ENCODE data around the gene FMC1.
"Not testable (repeated sequence)": the region's sequence is repeated elsewhere in the genome, so short reads cannot be mapped to it uniquely, and the experiment has no call there.

Gene FMC1

DNA sequence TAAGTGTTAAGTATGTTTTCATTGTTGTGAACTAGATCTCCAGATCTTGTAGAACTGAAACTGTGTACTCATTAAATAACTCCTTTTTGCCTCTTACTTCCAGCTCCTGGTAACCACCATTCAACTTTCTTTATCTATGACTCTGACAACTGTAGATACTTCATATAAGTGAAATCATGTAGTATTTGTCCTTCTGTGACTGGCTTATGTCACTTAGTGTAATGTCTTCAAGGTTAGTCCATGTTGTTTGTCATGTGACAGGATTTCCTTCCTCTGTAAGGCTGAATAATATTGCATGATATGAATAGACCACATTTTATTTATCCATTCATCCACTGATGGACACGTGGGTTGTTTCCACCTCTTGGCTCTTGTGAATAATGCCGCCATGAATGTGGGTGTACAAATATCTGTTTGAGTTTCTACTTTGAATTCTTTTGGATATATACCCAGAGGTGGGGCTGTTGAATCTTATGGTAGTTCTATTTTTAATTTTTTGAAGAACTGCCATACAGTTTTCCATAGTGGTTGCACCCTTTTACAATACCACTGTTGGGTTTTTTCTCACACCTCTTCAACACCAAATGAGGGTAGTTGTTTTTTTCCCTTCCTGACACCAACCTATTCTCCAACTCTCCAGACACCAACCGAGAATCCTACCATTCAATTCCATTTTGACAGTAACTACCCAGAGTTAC is 10.7 kb upstream of the FMC1 start:
- Histone ChIP-seq H3F3A (ENCODE audit: low read depth) (no peaks in the 10 kb centered on the region), H2AFZ (ENCODE audit: low read length) (peak overlapping the region; percentile 73), H3K4me3 (ENCODE audit: low read length, poor library complexity, severe bottlenecking) (no peak overlapping the region), H3K9me3 (ENCODE audit: insufficient read depth, low read depth, low read length) (no peaks in the 10 kb centered on the region), H3K4me2 (ENCODE audit: low read depth, low read length, poor library complexity, severe bottlenecking) (peak overlapping the region; percentile 38), H4K20me1 (ENCODE audit: insufficient read depth, low read length, poor library complexity, severe bottlenecking) (no peaks in the 10 kb centered on the region), H3K4me1 (ENCODE audit: insufficient read depth, low read length, poor library complexity, severe bottlenecking) (peaks cover 14% of the 10 kb centered on the region), H3K79me2 (ENCODE audit: insufficient read depth, low read length) (no peaks in the 10 kb centered on the region), H3K36me3 (ENCODE audit: insufficient read depth, low read length) (no peaks in the 10 kb centered on the region), H3K27me3 (ENCODE audit: insufficient read depth, low read length, poor library complexity, severe bottlenecking) (peaks cover under 1% of the 10 kb centered on the region), H3K9ac (ENCODE audit: low read depth, low read length, poor library complexity, severe bottlenecking) (no peak overlapping the region), H3K9me2 (replicated peaks; ENCODE audit: low read depth, low read length) (no peaks in the 10 kb centered on the region)
- no peak for TF ChIP-seq EZH2phosphoT487 (IDR thresholded peaks at IDR 0.05; ENCODE audit: borderline replicate concordance)
- TF ChIP-seq, protein P1, sequence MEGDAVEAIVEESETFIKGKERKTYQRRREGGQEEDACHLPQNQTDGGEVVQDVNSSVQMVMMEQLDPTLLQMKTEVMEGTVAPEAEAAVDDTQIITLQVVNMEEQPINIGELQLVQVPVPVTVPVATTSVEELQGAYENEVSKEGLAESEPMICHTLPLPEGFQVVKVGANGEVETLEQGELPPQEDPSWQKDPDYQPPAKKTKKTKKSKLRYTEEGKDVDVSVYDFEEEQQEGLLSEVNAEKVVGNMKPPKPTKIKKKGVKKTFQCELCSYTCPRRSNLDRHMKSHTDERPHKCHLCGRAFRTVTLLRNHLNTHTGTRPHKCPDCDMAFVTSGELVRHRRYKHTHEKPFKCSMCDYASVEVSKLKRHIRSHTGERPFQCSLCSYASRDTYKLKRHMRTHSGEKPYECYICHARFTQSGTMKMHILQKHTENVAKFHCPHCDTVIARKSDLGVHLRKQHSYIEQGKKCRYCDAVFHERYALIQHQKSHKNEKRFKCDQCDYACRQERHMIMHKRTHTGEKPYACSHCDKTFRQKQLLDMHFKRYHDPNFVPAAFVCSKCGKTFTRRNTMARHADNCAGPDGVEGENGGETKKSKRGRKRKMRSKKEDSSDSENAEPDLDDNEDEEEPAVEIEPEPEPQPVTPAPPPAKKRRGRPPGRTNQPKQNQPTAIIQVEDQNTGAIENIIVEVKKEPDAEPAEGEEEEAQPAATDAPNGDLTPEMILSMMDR (conservative IDR thresholded peaks at IDR 0.05; ENCODE audit: low read length), result no peak

DNA sequence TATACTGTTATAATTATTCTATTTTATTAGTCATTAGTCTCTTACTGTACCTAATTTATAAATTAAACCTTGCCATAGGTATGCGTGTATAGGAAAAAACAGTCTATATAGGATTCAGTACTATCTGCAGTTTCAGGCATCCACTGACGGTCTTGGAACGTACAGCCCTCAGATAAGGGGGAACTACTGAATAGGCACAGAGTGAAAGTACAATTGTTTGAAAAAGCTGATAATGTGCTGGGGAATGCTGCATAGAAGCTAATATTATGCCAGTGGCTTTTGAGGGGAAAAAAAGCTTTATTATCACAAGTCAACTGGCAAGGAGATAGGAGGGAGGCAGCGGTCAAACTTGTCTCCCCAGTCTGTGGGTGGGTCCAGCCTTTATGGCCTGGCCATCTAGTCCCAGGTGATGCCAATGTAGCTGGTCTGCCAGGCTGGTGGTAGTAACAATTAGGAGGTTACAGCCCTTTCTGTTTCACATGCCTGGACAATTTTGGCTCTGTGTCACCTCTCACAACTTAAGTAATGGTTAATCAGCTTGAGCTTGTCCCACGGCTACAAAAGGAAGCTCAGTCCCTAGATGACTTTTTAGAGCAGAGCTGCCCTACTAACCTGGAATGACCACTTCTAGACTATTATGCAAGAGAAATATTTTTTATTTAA is 8.3 kb upstream of the FMC1 start:
- no peaks in the 10 kb centered on the region for H4K20me1 ChIP-seq (ENCODE audit: insufficient read depth, low read length, poor library complexity, severe bottlenecking)
- H3K27me3 ChIP-seq (ENCODE audit: insufficient read depth, low read length, poor library complexity, severe bottlenecking), result peaks cover 7% of the 10 kb centered on the region
- H3K36me3 ChIP-seq (ENCODE audit: insufficient read depth, low read length), result no peaks in the 10 kb centered on the region
- no peak overlapping the region for H2AFZ ChIP-seq (ENCODE audit: low read length)
- H3K4me2 ChIP-seq (ENCODE audit: low read depth, low read length, poor library complexity, severe bottlenecking), result no peak overlapping the region
- peaks cover 14% of the 10 kb centered on the region for H3K4me1 ChIP-seq (ENCODE audit: insufficient read depth, low read length, poor library complexity, severe bottlenecking)
- TF ChIP-seq, protein P1 (conservative IDR thresholded peaks at IDR 0.05; ENCODE audit: low read length), result no peak
- no peak for TF ChIP-seq EZH2phosphoT487 (IDR thresholded peaks at IDR 0.05; ENCODE audit: borderline replicate concordance)
- no peaks in the 10 kb centered on the region for H3F3A ChIP-seq (ENCODE audit: low read depth)
- no peak overlapping the region for H3K4me3 ChIP-seq (ENCODE audit: low read length, poor library complexity, severe bottlenecking)
- H3K9me2 ChIP-seq (replicated peaks; ENCODE audit: low read depth, low read length), result no peaks in the 10 kb centered on the region
- H3K79me2 ChIP-seq (ENCODE audit: insufficient read depth, low read length), result no peaks in the 10 kb centered on the region
- no peaks in the 10 kb centered on the region for H3K9me3 ChIP-seq (ENCODE audit: insufficient read depth, low read depth, low read length)
- H3K9ac ChIP-seq (ENCODE audit: low read depth, low read length, poor library complexity, severe bottlenecking), result no peak overlapping the region

DNA sequence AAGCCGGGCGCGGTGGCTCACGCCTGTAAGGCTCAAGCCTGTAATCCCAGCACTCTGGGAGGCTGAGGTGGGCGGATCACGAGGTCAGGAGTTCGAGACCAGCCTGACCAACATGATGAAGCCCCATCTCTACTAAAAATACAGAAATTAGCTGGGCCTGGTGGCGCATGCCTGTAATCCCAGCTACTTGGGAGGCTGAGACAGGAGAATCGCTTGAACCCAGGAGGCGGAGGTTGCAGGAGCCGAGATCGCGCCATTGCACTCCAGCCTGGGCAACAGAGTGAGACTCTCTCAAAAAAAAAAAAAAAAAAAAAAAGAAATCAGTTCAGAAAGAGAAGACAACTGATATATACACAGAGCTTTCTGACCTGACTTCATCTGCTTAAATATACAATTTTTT is 7.7 kb upstream of the FMC1 start:
- Histone ChIP-seq H3K4me1 (ENCODE audit: insufficient read depth, low read length, poor library complexity, severe bottlenecking) (peaks cover 14% of the 10 kb centered on the region), H3K27me3 (ENCODE audit: insufficient read depth, low read length, poor library complexity, severe bottlenecking) (peaks cover 10% of the 10 kb centered on the region)
- not testable (repeated sequence) for H2AFZ ChIP-seq (ENCODE audit: low read length); H3K9ac ChIP-seq (ENCODE audit: low read depth, low read length, poor library complexity, severe bottlenecking); H3K36me3 ChIP-seq (ENCODE audit: insufficient read depth, low read length); H3K4me2 ChIP-seq (ENCODE audit: low read depth, low read length, poor library complexity, severe bottlenecking); H4K20me1 ChIP-seq (ENCODE audit: insufficient read depth, low read length, poor library complexity, severe bottlenecking); H3K9me3 ChIP-seq (ENCODE audit: insufficient read depth, low read depth, low read length); H3K4me3 ChIP-seq (ENCODE audit: low read length, poor library complexity, severe bottlenecking); H3F3A ChIP-seq (ENCODE audit: low read depth); H3K9me2 ChIP-seq (replicated peaks; ENCODE audit: low read depth, low read length); H3K79me2 ChIP-seq (ENCODE audit: insufficient read depth, low read length)
